ENCODE data around the gene OSBPL3.

DNA sequence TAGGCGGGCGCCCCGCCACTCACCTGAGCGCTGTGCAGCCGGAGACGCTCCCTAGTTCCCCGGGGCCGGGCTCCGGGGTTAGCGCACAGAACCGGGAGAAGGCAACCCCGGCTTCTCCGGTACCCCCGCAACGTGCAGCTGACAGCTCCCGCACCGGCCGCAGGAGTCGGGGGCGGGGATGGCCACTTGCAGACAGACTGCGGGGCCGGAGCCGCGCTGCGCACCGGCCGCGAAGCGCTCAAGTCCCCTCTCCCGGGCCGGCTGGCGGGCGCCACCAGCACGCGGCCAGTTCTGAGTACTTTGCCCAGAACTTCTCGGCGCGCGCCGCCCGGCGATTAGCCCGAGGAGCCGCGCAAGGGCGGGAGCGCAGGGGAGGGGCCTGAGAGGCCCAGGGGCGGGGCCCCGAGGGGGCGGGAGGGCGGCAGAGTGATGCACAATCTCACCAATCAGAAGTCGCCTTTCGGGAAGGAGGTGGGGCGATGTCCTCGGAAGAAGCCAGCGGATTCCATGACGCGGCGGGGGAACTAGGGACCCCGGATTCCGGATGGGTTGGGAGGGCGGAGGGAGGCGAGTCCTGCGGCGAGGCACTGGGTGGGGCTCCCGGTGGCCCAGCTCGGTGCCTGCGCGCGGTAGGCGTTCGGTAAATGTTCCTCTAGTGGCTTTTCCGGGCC lies at the start of gene OSBPL3:
- TF ChIP-seq, protein P1, sequence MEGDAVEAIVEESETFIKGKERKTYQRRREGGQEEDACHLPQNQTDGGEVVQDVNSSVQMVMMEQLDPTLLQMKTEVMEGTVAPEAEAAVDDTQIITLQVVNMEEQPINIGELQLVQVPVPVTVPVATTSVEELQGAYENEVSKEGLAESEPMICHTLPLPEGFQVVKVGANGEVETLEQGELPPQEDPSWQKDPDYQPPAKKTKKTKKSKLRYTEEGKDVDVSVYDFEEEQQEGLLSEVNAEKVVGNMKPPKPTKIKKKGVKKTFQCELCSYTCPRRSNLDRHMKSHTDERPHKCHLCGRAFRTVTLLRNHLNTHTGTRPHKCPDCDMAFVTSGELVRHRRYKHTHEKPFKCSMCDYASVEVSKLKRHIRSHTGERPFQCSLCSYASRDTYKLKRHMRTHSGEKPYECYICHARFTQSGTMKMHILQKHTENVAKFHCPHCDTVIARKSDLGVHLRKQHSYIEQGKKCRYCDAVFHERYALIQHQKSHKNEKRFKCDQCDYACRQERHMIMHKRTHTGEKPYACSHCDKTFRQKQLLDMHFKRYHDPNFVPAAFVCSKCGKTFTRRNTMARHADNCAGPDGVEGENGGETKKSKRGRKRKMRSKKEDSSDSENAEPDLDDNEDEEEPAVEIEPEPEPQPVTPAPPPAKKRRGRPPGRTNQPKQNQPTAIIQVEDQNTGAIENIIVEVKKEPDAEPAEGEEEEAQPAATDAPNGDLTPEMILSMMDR (IDR thresholded peaks at IDR 0.05) = no peak
- no peak for TF ChIP-seq EZH2phosphoT487 (IDR thresholded peaks at IDR 0.05)

All from neural progenitor cell (in vitro differentiated cells).